ENCODE results near the gene SNX10. TPM values are rescaled to one million over a fixed set of nuclear protein-coding genes. Genes with fewer than 3 reads are reported as not detected.

SNX10 gene
- total RNA-seq, 4 donors from 2014 or later: 7.7 to 65.6 (median 21.5) TPM

DNA sequence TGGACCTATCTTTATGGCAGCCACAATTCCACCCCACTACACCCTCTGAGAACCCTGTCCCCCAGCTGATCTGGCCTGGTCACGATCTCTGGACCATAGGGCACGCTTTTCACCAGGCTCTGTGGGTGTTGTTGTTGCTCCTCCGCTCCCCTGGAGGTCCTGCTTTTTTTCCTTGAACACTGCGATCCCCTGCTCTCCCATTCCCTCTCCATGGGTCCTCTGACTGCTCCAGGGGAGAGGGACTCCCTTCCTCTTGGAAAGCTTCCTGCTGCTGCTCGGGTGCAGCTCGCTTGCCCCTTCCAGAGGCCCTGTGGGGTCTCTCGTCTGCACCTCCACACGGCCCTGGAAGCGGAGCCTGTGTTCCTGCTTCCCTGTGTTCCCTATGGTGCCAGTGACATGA is 53.5 kb downstream of the SNX10 start:
- DNase-seq (ENCODE audit: low spot score) (no peak), ATAC-seq (ENCODE audit: low FRiP score) (no peak)
- TF ChIP-seq CTCF (IDR thresholded peaks at IDR 0.05): no peak

- ATAC-seq (ENCODE audit: low FRiP score): no peak
- TF ChIP-seq CTCF (IDR thresholded peaks at IDR 0.05): no peak
- DNase-seq (ENCODE audit: low spot score): no peak
These were observed 54.2 kb downstream of the SNX10 start for GRCh38 chr7:26345837-26346236.

DNA sequence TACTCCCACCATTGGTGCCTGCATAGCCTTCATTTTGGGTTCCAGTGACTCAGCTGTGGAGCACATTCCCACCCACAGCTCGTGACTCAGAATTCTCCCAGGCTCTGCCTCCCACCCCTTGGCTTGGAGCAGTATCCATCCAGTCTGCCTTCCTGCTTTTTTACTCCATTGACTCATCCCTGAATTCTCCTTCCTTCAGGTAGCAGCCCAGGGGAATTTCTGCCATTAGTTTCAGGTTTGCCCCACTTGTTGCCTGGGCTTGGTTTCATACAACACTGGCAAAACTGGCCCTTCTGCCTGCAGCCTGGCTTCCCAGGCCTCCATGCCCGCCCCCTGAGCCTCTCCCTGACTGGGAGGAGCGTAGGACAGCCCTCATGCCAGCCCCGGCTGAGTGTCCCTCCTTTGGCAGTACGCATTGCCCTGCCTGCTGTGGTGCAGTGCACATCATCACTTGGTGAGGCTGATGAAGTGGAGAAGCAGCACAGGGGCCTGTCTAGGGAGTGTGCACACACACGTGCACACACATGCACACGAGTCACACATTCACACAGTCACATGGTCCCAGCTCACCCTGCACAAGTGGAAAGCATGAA is 55.0 kb downstream of the SNX10 start:
- TF ChIP-seq CTCF (IDR thresholded peaks at IDR 0.05): no peak
- ATAC-seq (ENCODE audit: low FRiP score): no peak
- no peak for DNase-seq (ENCODE audit: low spot score)

- DNase-seq (ENCODE audit: low spot score): no peak
- TF ChIP-seq CTCF (IDR thresholded peaks at IDR 0.05): no peak
- ATAC-seq (ENCODE audit: low FRiP score): no peak
These were observed 56.7 kb downstream of the SNX10 start for GRCh38 chr7:26348234-26348851.

- TF ChIP-seq CTCF (IDR thresholded peaks at IDR 0.05): no peak
- ATAC-seq (ENCODE audit: low FRiP score) (no peak), DNase-seq (ENCODE audit: low spot score) (no peak)
These were observed 57.6 kb downstream of the SNX10 start for GRCh38 chr7:26349005-26349915.

DNA sequence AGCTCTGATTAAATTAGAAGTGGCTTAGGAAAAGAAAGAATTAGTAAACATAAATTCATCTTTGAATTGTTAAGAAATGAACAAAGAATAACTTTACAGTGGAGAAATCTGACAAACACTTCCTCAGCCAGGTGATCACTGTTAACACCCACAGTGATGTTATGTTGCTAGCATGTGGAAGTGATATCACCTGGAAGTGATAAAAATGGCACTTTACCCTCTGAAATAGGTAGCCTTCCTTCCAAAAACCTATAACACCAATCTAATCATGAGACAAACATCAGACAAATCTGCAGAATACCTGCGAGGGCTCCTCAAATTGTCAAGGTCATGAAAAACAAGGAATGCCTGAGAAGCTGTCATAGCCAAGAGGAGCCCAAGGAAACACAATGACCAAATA is 59.5 kb downstream of the SNX10 start:
- DNase-seq (ENCODE audit: low spot score) (no peak), ATAC-seq (ENCODE audit: low FRiP score) (no peak)
- no peak for TF ChIP-seq CTCF (IDR thresholded peaks at IDR 0.05)
